AG10803 (cell line): ENCODE measurements around the gene DENND1A.

Source experiments
- DNase-seq: peaks from one replicate; pipeline ENCODE4 v3.0.0; 2010; ENCODE audit warnings: low read depth
- H3K4me3 ChIP-seq: 2 replicates; pipeline ENCODE4 v1.5.1; 2011; ENCODE audit warnings: mild to moderate bottlenecking, low read length, control low read depth
- CTCF ChIP-seq: conservative IDR thresholded peaks from 2 replicates; pipeline ENCODE4 v1.5.1; 2011; ENCODE audit warnings: mild to moderate bottlenecking, low read length, control low read depth, inconsistent platforms

The DENND1A gene

GRCh38 chr9:123832176-123832575 is 97.8 kb downstream of the DENND1A start:
- TF ChIP-seq CTCF, result no peak
- no peak overlapping the region for H3K4me3 ChIP-seq
- DNase-seq, result no peak

- TF ChIP-seq CTCF, result no peak
Observed at GRCh38 chr9:123828449-123828848, 101.5 kb downstream of the DENND1A start.

GRCh38 chr9:123825342-123826060 is 104.4 kb downstream of the DENND1A start:
- H3K4me3 ChIP-seq, result no peak overlapping the region
- TF ChIP-seq CTCF, result no peak; the same call in 1 of the 2 replicates
- no peak for DNase-seq

More at GRCh38 chr9:123828449-123828848, 101.5 kb downstream of the DENND1A start:
- no peak for DNase-seq
- H3K4me3 ChIP-seq, result no peak overlapping the region

- H3K4me3 ChIP-seq, result no peak overlapping the region
- DNase-seq, result no peak
- TF ChIP-seq CTCF, result no peak
Observed at GRCh38 chr9:123823194-123823947, 106.6 kb downstream of the DENND1A start.

- H3K4me3 ChIP-seq, result no peak overlapping the region
- no peak for DNase-seq
- TF ChIP-seq CTCF, result no peak
Observed at GRCh38 chr9:123821619-123822018, 108.3 kb downstream of the DENND1A start.

- no peak overlapping the region for H3K4me3 ChIP-seq
- no peak for TF ChIP-seq CTCF
- DNase-seq, result no peak
Observed at GRCh38 chr9:123820139-123820538, 109.8 kb downstream of the DENND1A start.
